ENCODE results near the gene SLC9A8. TPM values are rescaled to one million over a fixed set of nuclear protein-coding genes. Genes with fewer than 3 reads are reported as not detected.

The SLC9A8 gene
- total RNA-seq, 1 experiment from 2014 or later, result 21.4 TPM

GRCh38 chr20:49765413-49765736 lies 47.3 kb upstream of the SLC9A8 start:
- DNase-seq, result no peak
- peak overlapping the region; percentile 96 for H3K27ac ChIP-seq
- peaks cover 14% of the 10 kb centered on the region for H3K79me2 ChIP-seq (ENCODE audit: low read depth)
- H3K9me2 ChIP-seq (ENCODE audit: insufficient read depth), result no peaks in the 10 kb centered on the region
- ChIA-PET POLR2A (ENCODE audit: unreplicated experiment) (interaction anchor here (0.5 to 0.7 kb wide), 3 partner anchors 10 to 79 kb away, joined by 3 to 7 read pairs (median 4); no protein-coding TSS in a partner anchor), CTCF (no interaction called here)
- peaks cover 70% of the 10 kb centered on the region for H3F3A ChIP-seq (ENCODE audit: insufficient read depth, low read depth)
- H3K4me3 ChIP-seq, result no peak overlapping the region
- intact Hi-C loops (cut with micrococcal nuclease; ENCODE audit: unreplicated experiment), result loop anchor here (1.0 to 10.0 kb wide), 3 partner anchors 10 to 319 kb away; no protein-coding TSS in a partner anchor
- TF ChIP-seq EZH2 (IDR thresholded peaks at IDR 0.05; ENCODE audit: low read depth) (no peak), CTCF (conservative IDR thresholded peaks at IDR 0.05) (no peak)
- peaks cover 86% of the 10 kb centered on the region for H3K4me1 ChIP-seq (replicated peaks; ENCODE audit: insufficient read depth)
- H3K36me3 ChIP-seq (ENCODE audit: low read depth), result no peaks in the 10 kb centered on the region
- no TSS peak for BruUV-seq (replicated peaks)
- no peaks in the 10 kb centered on the region for H3K27me3 ChIP-seq (ENCODE audit: insufficient read depth, low read depth)
- peak overlapping the region; percentile 39 for H3K4me2 ChIP-seq
- no peak overlapping the region for H2AFZ ChIP-seq
- no peaks in the 10 kb centered on the region for H4K20me1 ChIP-seq (ENCODE audit: insufficient read depth)
- H3K9me3 ChIP-seq (ENCODE audit: insufficient read depth, low read depth), result no peaks in the 10 kb centered on the region

GRCh38 chr20:49765846-49766541 lies 46.6 kb upstream of the SLC9A8 start:
- CTCF ChIA-PET, result no interaction called here
- POLR2A ChIA-PET (ENCODE audit: unreplicated experiment), result no interaction called here
- Histone ChIP-seq H3K27me3 (ENCODE audit: insufficient read depth, low read depth) (no peaks in the 10 kb centered on the region), H3K4me1 (replicated peaks; ENCODE audit: insufficient read depth) (peaks cover 87% of the 10 kb centered on the region), H3K27ac (peak overlapping the region; percentile 96), H3K36me3 (ENCODE audit: low read depth) (no peaks in the 10 kb centered on the region), H3K4me3 (no peak overlapping the region), H3K9me2 (ENCODE audit: insufficient read depth) (no peaks in the 10 kb centered on the region), H4K20me1 (ENCODE audit: insufficient read depth) (no peaks in the 10 kb centered on the region), H3F3A (ENCODE audit: insufficient read depth, low read depth) (peaks cover 76% of the 10 kb centered on the region), H2AFZ (no peak overlapping the region), H3K9me3 (ENCODE audit: insufficient read depth, low read depth) (no peaks in the 10 kb centered on the region), H3K4me2 (peak overlapping the region; percentile 39), H3K79me2 (ENCODE audit: low read depth) (peaks cover 20% of the 10 kb centered on the region)
- no peak for DNase-seq
- intact Hi-C loops (cut with micrococcal nuclease; ENCODE audit: unreplicated experiment), result loop anchor here (1.0 to 10.0 kb wide), 3 partner anchors 9 to 319 kb away; no protein-coding TSS in a partner anchor
- TF ChIP-seq EZH2 (IDR thresholded peaks at IDR 0.05; ENCODE audit: low read depth) (no peak), CTCF (conservative IDR thresholded peaks at IDR 0.05) (no peak)
- no TSS peak for BruUV-seq (replicated peaks)

- Histone ChIP-seq H3K27ac (peak overlapping the region; percentile 96), H3K4me1 (replicated peaks; ENCODE audit: insufficient read depth) (peaks cover 95% of the 10 kb centered on the region), H3K79me2 (ENCODE audit: low read depth) (peaks cover 22% of the 10 kb centered on the region), H3K9me3 (ENCODE audit: insufficient read depth, low read depth) (no peaks in the 10 kb centered on the region), H3K9me2 (ENCODE audit: insufficient read depth) (no peaks in the 10 kb centered on the region), H3K4me3 (no peak overlapping the region), H3K36me3 (ENCODE audit: low read depth) (no peaks in the 10 kb centered on the region), H4K20me1 (ENCODE audit: insufficient read depth) (no peaks in the 10 kb centered on the region), H2AFZ (no peak overlapping the region), H3K4me2 (peak overlapping the region; percentile 58), H3K27me3 (ENCODE audit: insufficient read depth, low read depth) (no peaks in the 10 kb centered on the region), H3F3A (ENCODE audit: insufficient read depth, low read depth) (peaks cover 80% of the 10 kb centered on the region)
- ChIA-PET POLR2A (ENCODE audit: unreplicated experiment) (no interaction called here), CTCF (no interaction called here)
- intact Hi-C loops (cut with micrococcal nuclease; ENCODE audit: unreplicated experiment), result loop anchor here (5.0 to 10.0 kb wide), 2 partner anchors 215 to 318 kb away; no protein-coding TSS in a partner anchor
- TF ChIP-seq EZH2 (IDR thresholded peaks at IDR 0.05; ENCODE audit: low read depth), result no peak
- no peak for TF ChIP-seq CTCF (conservative IDR thresholded peaks at IDR 0.05)
- DNase-seq, result no peak
- BruUV-seq (replicated peaks), result no TSS peak
These were observed 45.6 kb upstream of the SLC9A8 start for GRCh38 chr20:49766979-49767521.
